Vagina (tissue), 2 donors: ENCODE results near the gene PRMT6. TPM values are rescaled to one million over a fixed set of nuclear protein-coding genes. Genes with fewer than 3 reads are reported as not detected.
"Not testable (repeated sequence)": the region's sequence is repeated elsewhere in the genome, so short reads cannot be mapped to it uniquely, and the experiment has no call there.

Source experiments
- DNase-seq, 2 donors: peaks; one replicate each; pipeline ENCODE4 v3.0.0-alpha.2; 2017; ENCODE audit errors: extremely low spot score in 2 of 2
- H3K27ac ChIP-seq: fragments of 200-600 bp; sonication (generic); one replicate; pipeline ENCODE4 v1.5.1; 2019
- H3K27me3 ChIP-seq: fragments of 200-600 bp; sonication (generic); one replicate; pipeline ENCODE4 v1.5.1; 2019
- H3K36me3 ChIP-seq, 2 donors: fragments of 200-600 bp; sonication (generic); one replicate each; pipeline ENCODE4 v1.5.1; 2017 to 2019
- H3K4me1 ChIP-seq: fragments of 200-600 bp; sonication (generic); one replicate; pipeline ENCODE4 v1.5.1; 2019
- H3K4me3 ChIP-seq, 2 donors: fragments of 200-600 bp; sonication (generic); 1 replicate in 1 of 2; 2 replicates in 1 of 2; pipeline ENCODE4 v1.5.1; 2016 to 2019
- H3K9me3 ChIP-seq: fragments of 200-600 bp; sonication (generic); one replicate; pipeline ENCODE4 v1.5.1; 2019
- CTCF ChIP-seq, 3 experiments: fragments of 450-650 bp in 2 of 3; fragments of 200-600 bp in 1 of 3; sonication (generic) in 1 of 3; IDR thresholded peaks; one replicate each; pipeline ENCODE4 v1.5.1; 2017 to 2019; ENCODE audit warnings: antibody characterized with exemption in 3 of 3, mild to moderate bottlenecking in 2 of 3, moderate library complexity in 2 of 3
- POLR2A ChIP-seq, 2 donors: fragments of 450-650 bp; IDR thresholded peaks; one replicate each; pipeline ENCODE4 v1.6.1; 2017; ENCODE audit warnings: antibody characterized with exemption in 2 of 2, mild to moderate bottlenecking in 2 of 2, moderate library complexity in 2 of 2
- POLR2AphosphoS5 ChIP-seq, 2 donors: sonication (generic); formaldehyde crosslinking; IDR thresholded peaks; one replicate each; pipeline ENCODE4 v1.9.0; 2017; ENCODE audit warnings: antibody characterized with exemption in 2 of 2, mild to moderate bottlenecking in 2 of 2, low read depth in 1 of 2; ENCODE audit not compliant: insufficient read depth in 1 of 2
- intact Hi-C: fragments of 100-400 bp; cut with DNase I; formaldehyde crosslinking; loops from one replicate; pipeline ENCODE4 v1.15.1; 2023
- total RNA-seq: library from RNA; depleted of rRNA; stranded (reverse); fragments of >200 nt; gene quantifications from one replicate; pipeline ENCODE4 v1.2.3, GENCODE V29; 2016

The PRMT6 gene
- total RNA-seq, 1 donor from 2014 or later, result 11.0 TPM

- no peak for TF ChIP-seq POLR2A (IDR thresholded peaks at IDR 0.05)
- no peak for TF ChIP-seq CTCF (IDR thresholded peaks at IDR 0.05)
- no peak for TF ChIP-seq POLR2AphosphoS5 (IDR thresholded peaks at IDR 0.05; ENCODE audit: insufficient read depth in 1 of 2, low read depth in 1 of 2)
- no peak overlapping the region for H3K4me3 ChIP-seq
- H3K27me3 ChIP-seq, result no peaks in the 10 kb centered on the region
- intact Hi-C loops, result no loop called here
- H3K4me1 ChIP-seq, result no peaks in the 10 kb centered on the region
- H3K9me3 ChIP-seq, result no peaks in the 10 kb centered on the region
- no peak overlapping the region for H3K27ac ChIP-seq
- DNase-seq, result no peak
- H3K36me3 ChIP-seq, result no peaks in the 10 kb centered on the region
Measured at GRCh38 chr1:107076841-107077240, 20.4 kb downstream of the PRMT6 start.

- intact Hi-C loops, result no loop called here
- DNase-seq, result no peak
- Histone ChIP-seq H3K27ac (no peak overlapping the region), H3K4me1 (no peaks in the 10 kb centered on the region), H3K4me3 (no peak overlapping the region), H3K27me3 (no peaks in the 10 kb centered on the region), H3K9me3 (no peaks in the 10 kb centered on the region), H3K36me3 (no peaks in the 10 kb centered on the region)
- no peak for TF ChIP-seq POLR2A (IDR thresholded peaks at IDR 0.05)
- no peak for TF ChIP-seq POLR2AphosphoS5 (IDR thresholded peaks at IDR 0.05; ENCODE audit: insufficient read depth in 1 of 2, low read depth in 1 of 2)
Measured at GRCh38 chr1:107079249-107079648, 22.8 kb downstream of the PRMT6 start.

GRCh38 chr1:107081102-107081501 is 24.6 kb downstream of the PRMT6 start:
- no peaks in the 10 kb centered on the region for H3K27me3 ChIP-seq
- DNase-seq, result no peak
- TF ChIP-seq POLR2A (IDR thresholded peaks at IDR 0.05) (no peak), CTCF (IDR thresholded peaks at IDR 0.05) (no peak), POLR2AphosphoS5 (IDR thresholded peaks at IDR 0.05; ENCODE audit: insufficient read depth in 1 of 2, low read depth in 1 of 2) (no peak)
- no peaks in the 10 kb centered on the region for H3K36me3 ChIP-seq
- intact Hi-C loops, result no loop called here
- H3K4me1 ChIP-seq, result no peaks in the 10 kb centered on the region
- H3K27ac ChIP-seq, result no peak overlapping the region
- H3K4me3 ChIP-seq, result no peak overlapping the region
- H3K9me3 ChIP-seq, result no peaks in the 10 kb centered on the region

GRCh38 chr1:107091418-107091817 is 34.9 kb downstream of the PRMT6 start:
- TF ChIP-seq CTCF (IDR thresholded peaks at IDR 0.05) (no peak), POLR2AphosphoS5 (IDR thresholded peaks at IDR 0.05; ENCODE audit: insufficient read depth in 1 of 2, low read depth in 1 of 2) (no peak), POLR2A (IDR thresholded peaks at IDR 0.05) (no peak)
- H3K27me3 ChIP-seq, result no peaks in the 10 kb centered on the region
- no peak for DNase-seq
- intact Hi-C loops, result no loop called here
- no peak overlapping the region for H3K27ac ChIP-seq
- H3K9me3 ChIP-seq, result no peaks in the 10 kb centered on the region
- no peak overlapping the region for H3K4me3 ChIP-seq
- H3K36me3 ChIP-seq, result no peaks in the 10 kb centered on the region
- H3K4me1 ChIP-seq, result no peaks in the 10 kb centered on the region

GRCh38 chr1:107093395-107093794 is 36.9 kb downstream of the PRMT6 start:
- H3K4me3 ChIP-seq, H3K4me1 ChIP-seq, DNase-seq, H3K27me3 ChIP-seq, intact Hi-C loops, H3K9me3 ChIP-seq, H3K27ac ChIP-seq, H3K36me3 ChIP-seq: not testable (repeated sequence)

- intact Hi-C loops, result no loop called here
- H3K4me1 ChIP-seq, result no peaks in the 10 kb centered on the region
- no peak overlapping the region for H3K4me3 ChIP-seq
- no peaks in the 10 kb centered on the region for H3K27me3 ChIP-seq
- no peaks in the 10 kb centered on the region for H3K9me3 ChIP-seq
- H3K27ac ChIP-seq, result no peak overlapping the region
- no peaks in the 10 kb centered on the region for H3K36me3 ChIP-seq
- no peak for DNase-seq
- TF ChIP-seq POLR2AphosphoS5 (IDR thresholded peaks at IDR 0.05; ENCODE audit: insufficient read depth in 1 of 2, low read depth in 1 of 2), result no peak
- no peak for TF ChIP-seq CTCF (IDR thresholded peaks at IDR 0.05)
- TF ChIP-seq POLR2A (IDR thresholded peaks at IDR 0.05), result no peak
Measured at GRCh38 chr1:107095647-107096046, 39.2 kb downstream of the PRMT6 start.
